AG10803 (cell line): ENCODE results near the gene CTLA4.

ENCODE experiments used
- DNase-seq: peaks from one replicate; pipeline ENCODE4 v3.0.0; 2010; ENCODE audit warnings: low read depth
- H3K4me3 ChIP-seq: 2 replicates; pipeline ENCODE4 v1.5.1; 2011; ENCODE audit warnings: mild to moderate bottlenecking, low read length, control low read depth
- TF ChIP-seq, protein P1 (sequence below): conservative IDR thresholded peaks from 2 replicates; pipeline ENCODE4 v1.5.1; 2011; ENCODE audit warnings: mild to moderate bottlenecking, low read length, control low read depth, inconsistent platforms

CTLA4 gene

DNA sequence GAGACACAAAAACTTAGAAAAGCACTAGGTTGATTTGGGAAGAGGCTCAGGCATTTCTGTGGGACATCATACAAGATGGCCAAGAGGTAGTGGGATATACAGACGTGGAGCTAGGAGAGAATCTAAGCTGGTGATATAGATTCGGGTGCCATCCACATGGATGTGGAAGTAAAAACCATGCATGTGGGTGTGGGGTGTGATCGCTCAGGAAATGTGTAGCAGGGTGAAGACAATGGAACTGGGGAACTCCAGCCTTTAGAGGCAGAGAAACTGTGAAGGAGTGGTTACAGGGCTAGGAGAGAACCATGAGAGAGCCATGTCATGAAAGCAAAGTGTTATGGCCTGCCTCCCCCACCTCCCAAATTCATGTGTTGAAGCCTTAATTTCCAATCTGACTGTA is 43.0 kb upstream of the CTLA4 start:
- no peak for DNase-seq

DNA sequence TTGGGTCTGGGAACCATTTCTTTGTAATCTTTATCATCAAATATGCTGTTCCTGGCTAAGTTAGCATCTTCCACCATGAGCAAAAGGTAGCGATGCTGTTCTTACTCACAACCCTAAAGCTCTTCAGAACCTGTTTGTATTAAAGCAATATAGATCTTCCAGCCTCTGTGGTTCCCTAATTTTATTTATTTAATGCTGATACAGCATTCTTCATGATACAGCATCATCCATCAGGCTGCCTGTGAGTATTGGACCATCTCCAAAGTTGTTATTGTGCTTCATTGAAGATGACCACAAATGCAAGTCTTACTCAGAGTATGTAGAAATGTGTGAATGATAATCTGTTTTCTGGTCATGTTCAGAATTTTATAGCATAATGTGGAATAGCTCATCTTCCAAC is 40.9 kb upstream of the CTLA4 start:
- DNase-seq: no peak
- TF ChIP-seq, protein P1, sequence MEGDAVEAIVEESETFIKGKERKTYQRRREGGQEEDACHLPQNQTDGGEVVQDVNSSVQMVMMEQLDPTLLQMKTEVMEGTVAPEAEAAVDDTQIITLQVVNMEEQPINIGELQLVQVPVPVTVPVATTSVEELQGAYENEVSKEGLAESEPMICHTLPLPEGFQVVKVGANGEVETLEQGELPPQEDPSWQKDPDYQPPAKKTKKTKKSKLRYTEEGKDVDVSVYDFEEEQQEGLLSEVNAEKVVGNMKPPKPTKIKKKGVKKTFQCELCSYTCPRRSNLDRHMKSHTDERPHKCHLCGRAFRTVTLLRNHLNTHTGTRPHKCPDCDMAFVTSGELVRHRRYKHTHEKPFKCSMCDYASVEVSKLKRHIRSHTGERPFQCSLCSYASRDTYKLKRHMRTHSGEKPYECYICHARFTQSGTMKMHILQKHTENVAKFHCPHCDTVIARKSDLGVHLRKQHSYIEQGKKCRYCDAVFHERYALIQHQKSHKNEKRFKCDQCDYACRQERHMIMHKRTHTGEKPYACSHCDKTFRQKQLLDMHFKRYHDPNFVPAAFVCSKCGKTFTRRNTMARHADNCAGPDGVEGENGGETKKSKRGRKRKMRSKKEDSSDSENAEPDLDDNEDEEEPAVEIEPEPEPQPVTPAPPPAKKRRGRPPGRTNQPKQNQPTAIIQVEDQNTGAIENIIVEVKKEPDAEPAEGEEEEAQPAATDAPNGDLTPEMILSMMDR: no peak
- H3K4me3 ChIP-seq: no peak overlapping the region

More for the DNA sequence above, 43.0 kb upstream of the CTLA4 start:
- TF ChIP-seq, protein P1: no peak
- H3K4me3 ChIP-seq: no peak overlapping the region

DNA sequence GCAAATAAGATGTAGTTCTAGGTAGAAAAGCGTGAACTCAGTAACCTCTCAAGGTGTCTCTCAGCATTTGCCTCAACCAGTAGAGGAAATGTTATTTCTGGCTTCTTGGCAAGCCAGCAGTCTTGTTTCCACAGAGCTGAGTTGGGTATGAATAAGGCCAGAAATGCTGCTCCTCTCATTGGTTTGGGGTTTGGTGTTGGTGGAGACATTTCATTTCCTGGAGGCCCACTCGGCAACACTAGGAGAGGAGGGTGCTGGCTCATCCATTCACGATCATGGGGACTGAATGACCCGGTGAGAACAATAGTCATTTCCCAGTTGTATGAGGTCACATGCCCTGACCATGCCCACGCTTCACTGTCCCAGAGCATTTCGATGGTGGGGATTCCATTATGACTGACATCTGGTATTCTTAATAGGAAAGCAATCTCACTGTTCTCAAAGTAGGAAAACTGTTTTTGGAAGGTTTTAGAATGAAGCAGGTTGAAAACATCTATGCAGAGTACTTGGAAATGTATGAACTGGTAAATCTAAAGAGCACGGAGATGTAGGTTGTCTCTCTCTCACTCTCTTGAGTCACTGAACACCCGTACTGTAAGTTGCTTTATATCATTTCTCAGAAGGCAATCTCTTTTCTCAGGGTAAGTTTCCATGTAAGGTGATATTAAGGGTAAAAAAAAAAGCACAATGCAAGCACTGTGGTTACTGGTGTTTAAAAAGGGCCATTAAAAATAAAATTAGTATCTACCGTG is 37.1 kb upstream of the CTLA4 start:
- TF ChIP-seq, protein P1: no peak
- no peak overlapping the region for H3K4me3 ChIP-seq
- no peak for DNase-seq

DNA sequence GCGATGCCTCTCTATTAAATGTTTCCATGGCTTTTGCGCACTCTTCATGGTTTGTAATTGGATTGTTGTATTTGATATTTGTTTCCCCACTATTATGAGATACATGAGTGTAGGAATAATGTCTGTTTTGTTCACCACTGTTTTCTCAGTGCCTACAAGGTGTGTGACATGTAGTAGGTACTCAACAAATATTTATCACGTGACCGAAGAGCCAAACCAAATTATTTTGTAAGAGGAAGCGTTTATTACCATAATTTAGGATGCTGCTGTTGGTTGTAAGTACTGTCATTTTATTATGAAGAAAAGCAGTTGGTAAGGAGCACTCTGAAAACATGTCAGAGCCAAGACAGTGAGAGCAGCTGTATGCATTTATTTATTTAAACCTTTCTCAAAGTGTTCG is 32.2 kb upstream of the CTLA4 start:
- TF ChIP-seq, protein P1: no peak
- no peak for DNase-seq
- no peak overlapping the region for H3K4me3 ChIP-seq

- TF ChIP-seq, protein P1: no peak
- no peak overlapping the region for H3K4me3 ChIP-seq
- no peak for DNase-seq
These were observed 31.4 kb upstream of the CTLA4 start for GRCh38 chr2:203835892-203836800.

DNA sequence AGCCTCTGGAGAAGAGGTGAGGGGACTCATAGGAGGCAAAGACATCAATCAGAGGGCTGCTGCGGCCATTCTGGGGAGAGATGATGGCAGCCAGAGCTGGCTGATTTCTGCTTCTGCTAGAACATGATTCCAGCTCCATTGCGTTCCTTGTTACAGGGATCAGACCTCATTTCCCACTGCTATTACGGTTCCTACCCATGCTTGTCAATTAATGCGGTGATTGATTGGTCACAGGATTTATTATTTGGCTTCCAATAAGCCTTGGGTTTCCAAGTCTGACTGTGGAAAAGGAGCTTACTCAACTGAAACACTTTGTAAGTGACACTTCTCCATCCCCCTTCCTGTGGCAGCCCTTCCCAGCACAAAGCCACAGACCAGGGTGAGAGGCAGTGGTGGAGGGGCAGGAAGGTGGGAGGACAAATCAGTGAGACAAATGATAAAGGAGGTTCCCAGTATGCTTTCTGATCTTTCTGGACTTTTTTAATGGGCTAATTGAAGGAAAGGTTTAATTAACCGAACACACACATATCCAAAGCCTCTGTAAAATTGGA is 26.8 kb upstream of the CTLA4 start:
- TF ChIP-seq, protein P1: no peak
- DNase-seq: no peak
- no peak overlapping the region for H3K4me3 ChIP-seq
